ENCODE measurements around the gene F8A3. TPM values are rescaled to one million over a fixed set of nuclear protein-coding genes. Genes with fewer than 3 reads are reported as not detected.

F8A3 gene
- total and polyA plus RNA-seq, 9 donors = 0.33 to 12.9 (median 5.3) TPM

- H3K4me1 ChIP-seq (ENCODE audit: control insufficient read depth, insufficient read depth, low read length) = no peaks in the 10 kb centered on the region
- no CpG with 5 or more reads among the region's 2 CpGs for WGBS (ENCODE audit: insufficient coverage)
- no peak for DNase-seq
These were observed 22.7 kb downstream of the F8A3 start for GRCh38 chrX:155435744-155436112.

GRCh38 chrX:155434906-155435743 lies 23.3 kb downstream of the F8A3 start:
- 45% methylated on average over 5 of the region's 9 CpGs for whole genome bisulfite sequencing (ENCODE audit: insufficient coverage)
- H3K36me3 ChIP-seq (ENCODE audit: control insufficient read depth, insufficient read depth, low read length) = no peaks in the 10 kb centered on the region
- peaks cover 16% of the 10 kb centered on the region for H3K9me3 ChIP-seq (replicated peaks; ENCODE audit: control insufficient read depth, low read depth, low read length)
- no peaks in the 10 kb centered on the region for H3K27me3 ChIP-seq (ENCODE audit: control insufficient read depth, insufficient read depth, low read length)
- H3K4me3 ChIP-seq (ENCODE audit: low read length) = no peak overlapping the region
- peak; percentile 0 for DNase-seq
- H3K4me1 ChIP-seq (ENCODE audit: control insufficient read depth, insufficient read depth, low read length) = no peaks in the 10 kb centered on the region
- no peak overlapping the region for H3K27ac ChIP-seq (ENCODE audit: low read length)

More at GRCh38 chrX:155435744-155436112, 22.7 kb downstream of the F8A3 start:
- no peaks in the 10 kb centered on the region for H3K27me3 ChIP-seq (ENCODE audit: control insufficient read depth, insufficient read depth, low read length)
- H3K4me3 ChIP-seq (ENCODE audit: low read length) = no peak overlapping the region
- peaks cover 16% of the 10 kb centered on the region for H3K9me3 ChIP-seq (replicated peaks; ENCODE audit: control insufficient read depth, low read depth, low read length)
- H3K36me3 ChIP-seq (ENCODE audit: control insufficient read depth, insufficient read depth, low read length) = no peaks in the 10 kb centered on the region
- H3K27ac ChIP-seq (ENCODE audit: low read length) = no peak overlapping the region

GRCh38 chrX:155417769-155418168 lies 40.7 kb downstream of the F8A3 start:
- Histone ChIP-seq H3K36me3 (ENCODE audit: control insufficient read depth, insufficient read depth, low read length) (no peaks in the 10 kb centered on the region), H3K4me1 (ENCODE audit: control insufficient read depth, insufficient read depth, low read length) (no peaks in the 10 kb centered on the region), H3K27ac (ENCODE audit: low read length) (no peak overlapping the region), H3K27me3 (ENCODE audit: control insufficient read depth, insufficient read depth, low read length) (no peaks in the 10 kb centered on the region), H3K4me3 (ENCODE audit: low read length) (no peak overlapping the region), H3K9me3 (replicated peaks; ENCODE audit: control insufficient read depth, low read depth, low read length) (no peaks in the 10 kb centered on the region)
- DNase-seq = no peak
- WGBS (ENCODE audit: insufficient coverage) = no CpG with 5 or more reads among the region's 1 CpG

Other genes starting within 250 kb of the F8A3 start
- 60.3 TPM for gene VBP1, start 242.2 kb downstream of the F8A3 start, total RNA-seq
- gene VBP1, start 242.2 kb downstream of the F8A3 start, polyA plus RNA-seq (ENCODE audit: insufficient read depth in 1 of 8, insufficient read length in 8 of 8, low replicate concordance in 1 of 8) = 10 to 100 TPM; 52.5 to 67.5 (median 61.4) TPM
- 0.40 TPM for gene RAB39B, start 194.1 kb downstream of the F8A3 start, total RNA-seq
- under 1 TPM; 0.34 to 0.69 (median 0.52) TPM for gene RAB39B, start 194.1 kb downstream of the F8A3 start, polyA plus RNA-seq (ENCODE audit: insufficient read depth in 1 of 8, insufficient read length in 8 of 8, low replicate concordance in 1 of 8)
- gene CLIC2, start 124.0 kb downstream of the F8A3 start, total RNA-seq = 3.8 TPM
- gene CLIC2, start 124.0 kb downstream of the F8A3 start, polyA plus RNA-seq (ENCODE audit: insufficient read depth in 1 of 8, insufficient read length in 8 of 8, low replicate concordance in 1 of 8) = 1 to 10 TPM; 3.1 to 5.7 (median 3.8) TPM
- gene F8A2, start 76.5 kb downstream of the F8A3 start, total RNA-seq = not detected
- gene F8A2, start 76.5 kb downstream of the F8A3 start, polyA plus RNA-seq (ENCODE audit: insufficient read depth in 1 of 8, insufficient read length in 8 of 8, low replicate concordance in 1 of 8) = not detected
- 0.66 TPM for gene SPRY3, start 154.0 kb upstream of the F8A3 start, total RNA-seq
- 1 to 10 TPM in 7 of 8 donors, under 1 TPM in 1; 0.99 to 1.5 (median 1.1) TPM for gene SPRY3, start 154.0 kb upstream of the F8A3 start, polyA plus RNA-seq (ENCODE audit: insufficient read depth in 1 of 8, insufficient read length in 8 of 8, low replicate concordance in 1 of 8)
- gene TMLHE, start 154.3 kb upstream of the F8A3 start, total RNA-seq = 19.3 TPM
- 10 to 100 TPM; 17.7 to 20.2 (median 19.2) TPM for gene TMLHE, start 154.3 kb upstream of the F8A3 start, polyA plus RNA-seq (ENCODE audit: insufficient read depth in 1 of 8, insufficient read length in 8 of 8, low replicate concordance in 1 of 8)

All from muscle of leg (tissue), 11 donors.